HG02763 (cell line): ENCODE data around the gene PKP3.
"Not testable (repeated sequence)": the region's sequence is repeated elsewhere in the genome, so short reads cannot be mapped to it uniquely, and the experiment has no call there.

ENCODE experiments used
- ATAC-seq: cut with Tn5 transposase; IDR thresholded peaks from one replicate; pipeline ENCODE4 v1.9.1; 2021; ENCODE audit warnings: mild to moderate bottlenecking, moderate library complexity; ENCODE audit not compliant: unreplicated experiment

PKP3 gene

GRCh38 chr11:363443-363805, 30.6 kb upstream of the PKP3 start:
- not testable (repeated sequence) for ATAC-seq

GRCh38 chr11:363948-364761, 29.9 kb upstream of the PKP3 start:
- ATAC-seq = no peak

- no peak for ATAC-seq
Measured at GRCh38 chr11:364991-365725, 28.9 kb upstream of the PKP3 start.

GRCh38 chr11:365831-366230, 28.2 kb upstream of the PKP3 start:
- no peak for ATAC-seq

GRCh38 chr11:367956-368413, 26.0 kb upstream of the PKP3 start:
- ATAC-seq = no peak

- no peak for ATAC-seq
Measured at GRCh38 chr11:368414-369335, 25.3 kb upstream of the PKP3 start.

GRCh38 chr11:369336-370018, 24.5 kb upstream of the PKP3 start, which contains the start of gene B4GALNT4:
Gene B4GALNT4, plus strand, starts transcription at chr11:369499. Its CDS starts 305 bp downstream, at chr11:369804.
- ATAC-seq = no peak

- ATAC-seq = no peak
Measured at GRCh38 chr11:370070-370941, 23.7 kb upstream of the PKP3 start.

- ATAC-seq = no peak
Measured at GRCh38 chr11:371051-371450, 23.0 kb upstream of the PKP3 start.

- ATAC-seq = no peak
Measured at GRCh38 chr11:371716-372590, 22.1 kb upstream of the PKP3 start.

GRCh38 chr11:372809-373715, 20.9 kb upstream of the PKP3 start:
- no peak for ATAC-seq

- no peak for ATAC-seq
Measured at GRCh38 chr11:373716-374551, 20.1 kb upstream of the PKP3 start.

GRCh38 chr11:375065-376025, 18.7 kb upstream of the PKP3 start:
- no peak for ATAC-seq

- no peak for ATAC-seq
Measured at GRCh38 chr11:376531-377173, 17.4 kb upstream of the PKP3 start.
